Heart left ventricle (tissue), 13 donors: ENCODE data around the gene RHOT2.

Experiments
- CTCF ChIP-seq, 12 donors: fragments of 200-600 bp; sonication (generic) in 4 of 12; IDR thresholded peaks; one replicate each; pipeline versions ENCODE4 v1.5.0 to v1.8.0; 2018 to 2022; ENCODE audit warnings: antibody characterized with exemption in 12 of 12, mild to moderate bottlenecking in 5 of 12
- POLR2A ChIP-seq, 2 donors: fragments of 450-650 bp; IDR thresholded peaks; one replicate each; pipeline ENCODE4 v1.6.1; 2017; ENCODE audit warnings: antibody characterized with exemption in 2 of 2, mild to moderate bottlenecking in 2 of 2, moderate library complexity in 2 of 2
- donor health status: ischemic (EF 13 %, LVEDD 7.1; RV severe dilation, severe dysfunction).
- donor health status: DM: no; HTN: yes; CAD: no.
- donor health status: DM: no; HTN: no; CAD: no.
- donor health status: ischemic (EF 25% LVEDD 6.9; RV normal size, moderate dysfunction).
- donor health status: ischemic (EF 25% LVEDD 5.7; RV mildly dilated, moderate dysfunction).
- donor health status: ischemic (EF 35%, LVEDD 5.7; RV mildly dilated, moderate dysfunction).
- donor health status: nonischemic (EF 11% LVEDD 7.7; RV severe dilation, severe dysfunction).
- donor health status: DM: yes; HTN: yes; CAD: no.
- donor health status: PGD.
- donor health status: ischemic (EF 29% LVEDD 5.4; RV normal size, mild dysfunction).
- donor health status: nonischemic (EF 23%, LVEDD 6.1; RV moderate dilation, normal function).

GRCh38 chr16:718389-718788 is 50.5 kb downstream of the RHOT2 start:
- TF ChIP-seq CTCF (IDR thresholded peaks at IDR 0.05) (no peak), POLR2A (IDR thresholded peaks at IDR 0.05) (no peak)
